Type B pancreatic cell (in vitro differentiated cells): ENCODE data around the gene IL1RL1. TPM values are rescaled to one million over a fixed set of nuclear protein-coding genes. Genes with fewer than 3 reads are reported as not detected.

Experiments
- DNase-seq: peaks from one replicate; pipeline ENCODE4 v3.0.0; 2021; ENCODE audit warnings: mixed read lengths; ENCODE audit not compliant: unreplicated experiment; ENCODE audit errors: extremely low spot score
- H3K27ac Mint-ChIP-seq: 2 replicates; pipeline ENCODE4 v1.8.0; 2021; ENCODE audit warnings: mild to moderate bottlenecking, mixed read lengths
- H3K27me3 Mint-ChIP-seq: 2 replicates; pipeline ENCODE4 v1.8.0; 2021; ENCODE audit warnings: mixed read lengths
- H3K36me3 Mint-ChIP-seq: 2 replicates; pipeline ENCODE4 v1.8.0; 2021; ENCODE audit warnings: mixed read lengths
- H3K4me1 Mint-ChIP-seq: one replicate; pipeline ENCODE4 v1.8.0; 2021; ENCODE audit warnings: mixed read lengths; ENCODE audit not compliant: unreplicated experiment
- H3K4me3 Mint-ChIP-seq: 2 replicates; pipeline ENCODE4 v1.8.0; 2021; ENCODE audit warnings: mild to moderate bottlenecking, mixed read lengths
- H3K9me3 Mint-ChIP-seq: 2 replicates; pipeline ENCODE4 v1.8.0; 2021; ENCODE audit warnings: mixed read lengths
- CTCF ChIP-seq: fragments of 200-600 bp; sonication (generic); conservative IDR thresholded peaks from 2 replicates; pipeline ENCODE4 v1.5.0; 2021; ENCODE audit warnings: antibody characterized with exemption, mild to moderate bottlenecking
- total RNA-seq: library from RNA; stranded (reverse); gene quantifications from 2 replicates; pipeline ENCODE4 v1.2.1, GENCODE V29; 2021; ENCODE audit warnings: low replicate concordance

The IL1RL1 gene
- total RNA-seq, 1 donor from 2014 or later: not detected

DNA sequence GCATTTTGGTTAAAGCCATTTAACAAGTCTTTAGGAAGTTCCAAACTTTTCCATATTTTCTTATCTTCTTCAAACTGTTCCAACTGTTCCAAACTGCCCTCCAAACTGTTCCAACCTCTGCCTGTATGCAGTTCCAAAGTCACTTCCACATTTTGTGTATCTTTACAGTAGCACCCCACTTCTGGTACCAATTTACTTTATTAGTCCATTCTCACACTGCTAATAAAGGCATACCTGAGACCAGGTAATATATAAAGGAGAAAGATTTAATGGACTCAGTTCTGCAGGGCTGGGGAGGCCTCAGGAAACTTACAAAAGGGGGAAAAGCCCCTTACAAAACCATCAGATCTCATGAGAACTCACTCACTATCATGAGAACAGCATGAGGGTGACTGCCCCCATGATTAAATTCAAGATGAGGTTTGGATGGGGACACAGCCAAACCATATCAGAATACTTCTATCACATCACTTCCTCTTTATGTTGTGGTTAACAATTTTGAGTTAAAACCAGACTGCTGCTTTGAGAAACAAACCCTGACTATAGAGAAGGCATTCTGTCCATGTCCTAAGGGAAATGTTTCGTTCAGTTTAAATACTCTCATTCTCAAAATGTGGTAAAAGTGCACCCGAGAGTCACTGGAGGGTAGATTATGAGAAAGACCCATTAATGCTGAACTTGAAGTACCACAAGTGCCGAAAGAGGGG is 55.2 kb downstream of the IL1RL1 start:
- peaks cover 5% of the 10 kb centered on the region for H3K9me3 Mint-ChIP-seq
- H3K27ac Mint-ChIP-seq: no peak overlapping the region
- peaks cover 9% of the 10 kb centered on the region for H3K36me3 Mint-ChIP-seq
- H3K4me3 Mint-ChIP-seq: no peak overlapping the region
- H3K4me1 Mint-ChIP-seq: no peaks in the 10 kb centered on the region
- no peak for DNase-seq
- no peaks in the 10 kb centered on the region for H3K27me3 Mint-ChIP-seq
- TF ChIP-seq CTCF: no peak

- no peaks in the 10 kb centered on the region for H3K4me1 Mint-ChIP-seq
- no peak for TF ChIP-seq CTCF
- H3K9me3 Mint-ChIP-seq: peaks cover 5% of the 10 kb centered on the region
- H3K27ac Mint-ChIP-seq: no peak overlapping the region
- H3K4me3 Mint-ChIP-seq: no peak overlapping the region
- no peaks in the 10 kb centered on the region for H3K27me3 Mint-ChIP-seq
- peaks cover 9% of the 10 kb centered on the region for H3K36me3 Mint-ChIP-seq
- DNase-seq: no peak
Measured at GRCh38 chr2:102367331-102367971, 56.1 kb downstream of the IL1RL1 start.

DNA sequence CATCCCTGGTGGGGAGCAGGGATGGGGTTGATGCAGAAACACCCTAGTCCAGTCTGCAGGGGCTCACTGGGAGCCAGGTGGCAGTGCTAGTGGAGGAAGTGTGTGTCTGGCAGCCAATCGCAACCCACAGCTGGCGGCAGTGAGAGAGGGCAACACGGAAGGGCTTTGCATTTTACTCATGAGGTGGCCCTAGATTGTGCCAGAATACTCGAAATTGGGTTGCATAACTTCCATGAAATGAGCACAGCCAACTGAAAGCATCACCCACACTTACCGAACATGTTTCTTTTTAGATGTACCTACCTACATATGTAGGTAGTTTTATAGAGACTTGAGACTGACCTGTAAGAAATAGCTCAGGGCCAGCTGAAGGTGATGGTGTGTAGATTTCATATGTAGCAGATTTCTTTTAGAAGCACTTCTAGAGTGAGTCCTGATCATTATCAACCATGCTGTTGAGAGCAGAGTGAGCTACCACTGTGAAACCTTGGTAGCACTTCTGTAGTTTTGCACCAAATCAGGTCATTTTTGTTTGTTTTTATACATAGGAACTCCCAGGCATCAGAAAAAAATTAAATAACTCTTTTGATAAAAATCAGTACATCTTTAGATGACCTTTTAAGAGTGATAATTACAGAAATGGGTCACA is 57.2 kb downstream of the IL1RL1 start:
- TF ChIP-seq CTCF: no peak
- no peak overlapping the region for H3K4me3 Mint-ChIP-seq
- DNase-seq: no peak
- no peaks in the 10 kb centered on the region for H3K4me1 Mint-ChIP-seq
- H3K27me3 Mint-ChIP-seq: no peaks in the 10 kb centered on the region
- peaks cover 9% of the 10 kb centered on the region for H3K36me3 Mint-ChIP-seq
- H3K27ac Mint-ChIP-seq: no peak overlapping the region
- H3K9me3 Mint-ChIP-seq: peaks cover 5% of the 10 kb centered on the region

- peaks cover 9% of the 10 kb centered on the region for H3K36me3 Mint-ChIP-seq
- H3K4me1 Mint-ChIP-seq: no peaks in the 10 kb centered on the region
- DNase-seq: no peak
- H3K27me3 Mint-ChIP-seq: no peaks in the 10 kb centered on the region
- peaks cover 5% of the 10 kb centered on the region for H3K9me3 Mint-ChIP-seq
- no peak overlapping the region for H3K4me3 Mint-ChIP-seq
- no peak overlapping the region for H3K27ac Mint-ChIP-seq
- no peak for TF ChIP-seq CTCF
Measured at GRCh38 chr2:102369866-102370265, 58.5 kb downstream of the IL1RL1 start.

DNA sequence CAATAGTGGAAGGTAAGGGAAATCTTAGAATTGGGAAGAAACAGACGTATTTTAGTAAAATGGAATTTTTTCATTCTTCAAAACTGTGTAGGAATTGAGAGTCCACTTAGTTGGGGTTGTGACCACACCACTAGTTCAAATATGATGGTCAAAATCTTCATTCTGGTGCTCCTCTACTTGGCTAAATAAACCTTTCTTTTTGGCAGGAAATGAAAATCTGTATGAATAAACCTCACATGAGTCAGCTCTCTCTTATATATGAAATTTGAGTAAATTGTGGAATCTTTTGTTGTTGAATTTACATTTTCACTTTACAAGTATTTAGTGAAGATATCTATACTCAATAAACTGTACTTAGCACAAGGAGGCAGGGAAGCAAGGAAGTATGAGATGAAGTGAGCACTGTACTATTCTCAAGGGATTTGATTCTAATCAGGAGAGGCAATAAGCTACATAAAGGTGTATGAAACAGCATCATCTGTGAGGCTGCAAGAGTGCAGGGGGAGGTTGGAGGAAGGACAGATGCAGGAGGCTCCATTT is 64.8 kb downstream of the IL1RL1 start:
- Mint-ChIP-seq H3K4me1 (no peaks in the 10 kb centered on the region), H3K27ac (no peak overlapping the region), H3K36me3 (no peaks in the 10 kb centered on the region), H3K27me3 (peaks cover 14% of the 10 kb centered on the region), H3K4me3 (no peak overlapping the region), H3K9me3 (no peaks in the 10 kb centered on the region)
- no peak for TF ChIP-seq CTCF
- no peak for DNase-seq
